ENCODE results near the gene LRP5. TPM values are rescaled to one million over a fixed set of nuclear protein-coding genes. Genes with fewer than 3 reads are reported as not detected.

The LRP5 gene
- polyA plus RNA-seq, 1 donor (not counting 4 experiments of a cell fraction or from before 2014, with no cell fraction given) = 6.6 TPM

- no peak for TF ChIP-seq EZH2 (IDR thresholded peaks at IDR 0.05; ENCODE audit: low read length)
- TF ChIP-seq, protein P1, sequence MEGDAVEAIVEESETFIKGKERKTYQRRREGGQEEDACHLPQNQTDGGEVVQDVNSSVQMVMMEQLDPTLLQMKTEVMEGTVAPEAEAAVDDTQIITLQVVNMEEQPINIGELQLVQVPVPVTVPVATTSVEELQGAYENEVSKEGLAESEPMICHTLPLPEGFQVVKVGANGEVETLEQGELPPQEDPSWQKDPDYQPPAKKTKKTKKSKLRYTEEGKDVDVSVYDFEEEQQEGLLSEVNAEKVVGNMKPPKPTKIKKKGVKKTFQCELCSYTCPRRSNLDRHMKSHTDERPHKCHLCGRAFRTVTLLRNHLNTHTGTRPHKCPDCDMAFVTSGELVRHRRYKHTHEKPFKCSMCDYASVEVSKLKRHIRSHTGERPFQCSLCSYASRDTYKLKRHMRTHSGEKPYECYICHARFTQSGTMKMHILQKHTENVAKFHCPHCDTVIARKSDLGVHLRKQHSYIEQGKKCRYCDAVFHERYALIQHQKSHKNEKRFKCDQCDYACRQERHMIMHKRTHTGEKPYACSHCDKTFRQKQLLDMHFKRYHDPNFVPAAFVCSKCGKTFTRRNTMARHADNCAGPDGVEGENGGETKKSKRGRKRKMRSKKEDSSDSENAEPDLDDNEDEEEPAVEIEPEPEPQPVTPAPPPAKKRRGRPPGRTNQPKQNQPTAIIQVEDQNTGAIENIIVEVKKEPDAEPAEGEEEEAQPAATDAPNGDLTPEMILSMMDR (optimal IDR thresholded peaks at IDR 0.05 in 1 of 3, IDR thresholded peaks at IDR 0.05 in 1 of 3, conservative IDR thresholded peaks at IDR 0.05 in 1 of 3; ENCODE audit: extremely low read depth in 1 of 3, insufficient read depth in 2 of 3, low read length in 3 of 3) = no peak
- Histone ChIP-seq H3K79me2 (ENCODE audit: control insufficient read depth, insufficient read depth, low read length) (no peaks in the 10 kb centered on the region), H3K9me3 (ENCODE audit: control insufficient read depth, low read depth, low read length) (no peaks in the 10 kb centered on the region), H3K27me3 (ENCODE audit: control insufficient read depth, extremely low read depth, insufficient read depth, low read length) (no peaks in the 10 kb centered on the region), H3K27ac (ENCODE audit: control insufficient read depth, insufficient read depth, low read length) (no peak overlapping the region), H3K4me3 (ENCODE audit: control insufficient read depth in 2 of 3, extremely low read depth in 1 of 3, insufficient read depth in 2 of 3, low read depth in 1 of 3, low read length in 3 of 3) (no peak overlapping the region), H3K9me1 (ENCODE audit: control insufficient read depth, extremely low read depth, insufficient read depth, low read length) (no peaks in the 10 kb centered on the region), H3K36me3 (ENCODE audit: control insufficient read depth in 2 of 2, extremely low read depth in 1 of 2, insufficient read depth in 2 of 2, low read length in 2 of 2) (peaks cover 20 to 21% of the 10 kb centered on the region in 2 experiments), H4K20me1 (ENCODE audit: control insufficient read depth, extremely low read depth, insufficient read depth, low read length) (no peaks in the 10 kb centered on the region), H2AFZ (ENCODE audit: control insufficient read depth, low read length) (no peak overlapping the region), H3K4me1 (ENCODE audit: control insufficient read depth, extremely low read depth, insufficient read depth, low read length) (peaks cover 9% of the 10 kb centered on the region), H3K9ac (ENCODE audit: control insufficient read depth, extremely low read depth, insufficient read depth, low read length) (no peak overlapping the region), H3K4me2 (ENCODE audit: control insufficient read depth, extremely low read depth, insufficient read depth, low read depth, low read length) (no peak overlapping the region)
- DNase-seq (ENCODE audit: low read depth, low spot score) (no peak), FAIRE-seq (no peak)
- dilution Hi-C loops (cut with MboI; ENCODE audit: extremely low pct_ligation_motif_present, low sequenced_read_pairs) = no loop called here
Observed at GRCh38 chr11:68436162-68436888, 123.9 kb downstream of the LRP5 start.

- no peak overlapping the region for H3K27ac ChIP-seq (ENCODE audit: control insufficient read depth, insufficient read depth, low read length)
- H3K27me3 ChIP-seq (ENCODE audit: control insufficient read depth, extremely low read depth, insufficient read depth, low read length) = no peaks in the 10 kb centered on the region
- FAIRE-seq = peak; percentile 77
- no peak overlapping the region for H2AFZ ChIP-seq (ENCODE audit: control insufficient read depth, low read length)
- H3K4me1 ChIP-seq (ENCODE audit: control insufficient read depth, extremely low read depth, insufficient read depth, low read length) = peaks cover 9% of the 10 kb centered on the region
- H3K9ac ChIP-seq (ENCODE audit: control insufficient read depth, extremely low read depth, insufficient read depth, low read length) = no peak overlapping the region
- dilution Hi-C loops (cut with MboI; ENCODE audit: extremely low pct_ligation_motif_present, low sequenced_read_pairs) = no loop called here
- no peaks in the 10 kb centered on the region for H3K9me1 ChIP-seq (ENCODE audit: control insufficient read depth, extremely low read depth, insufficient read depth, low read length)
- DNase-seq (ENCODE audit: low read depth, low spot score) = no peak
- no peak for TF ChIP-seq EZH2 (IDR thresholded peaks at IDR 0.05; ENCODE audit: low read length)
- TF ChIP-seq, protein P1 (optimal IDR thresholded peaks at IDR 0.05 in 1 of 3, IDR thresholded peaks at IDR 0.05 in 1 of 3, conservative IDR thresholded peaks at IDR 0.05 in 1 of 3; ENCODE audit: extremely low read depth in 1 of 3, insufficient read depth in 2 of 3, low read length in 3 of 3) = no peak
- no peaks in the 10 kb centered on the region for H3K79me2 ChIP-seq (ENCODE audit: control insufficient read depth, insufficient read depth, low read length)
- peaks cover 21% of the 10 kb centered on the region in 2 experiments for H3K36me3 ChIP-seq (ENCODE audit: control insufficient read depth in 2 of 2, extremely low read depth in 1 of 2, insufficient read depth in 2 of 2, low read length in 2 of 2)
- no peaks in the 10 kb centered on the region for H4K20me1 ChIP-seq (ENCODE audit: control insufficient read depth, extremely low read depth, insufficient read depth, low read length)
- no peak overlapping the region for H3K4me2 ChIP-seq (ENCODE audit: control insufficient read depth, extremely low read depth, insufficient read depth, low read depth, low read length)
- H3K9me3 ChIP-seq (ENCODE audit: control insufficient read depth, low read depth, low read length) = no peaks in the 10 kb centered on the region
- no peak overlapping the region for H3K4me3 ChIP-seq (ENCODE audit: control insufficient read depth in 2 of 3, extremely low read depth in 1 of 3, insufficient read depth in 2 of 3, low read depth in 1 of 3, low read length in 3 of 3)
Observed at GRCh38 chr11:68436985-68437926, 124.9 kb downstream of the LRP5 start.

Measured in keratinocyte (primary cell).